Cardiac fibroblast (primary cell): ENCODE data around the gene CELF4.

Experiments
- DNase-seq, 2 donors: peaks; one replicate each; pipeline versions ENCODE4 v3.0.0 to v3.0.0-alpha.2; 2010; ENCODE audit warnings: low read depth in 2 of 2
- H3K4me3 ChIP-seq, 2 donors: replicated peaks in 1 of 2; 1 replicate in 1 of 2; 2 replicates in 1 of 2; pipeline ENCODE4 v1.5.1; 2011; ENCODE audit warnings: low read depth in 2 of 2, low read length in 2 of 2, mild to moderate bottlenecking in 2 of 2, moderate library complexity in 1 of 2
- TF ChIP-seq, protein P1 (sequence below): IDR thresholded peaks from one replicate; pipeline ENCODE4 v1.5.1; 2011; ENCODE audit warnings: low read depth, mild to moderate bottlenecking, low read length, inconsistent platforms

Gene CELF4

DNA sequence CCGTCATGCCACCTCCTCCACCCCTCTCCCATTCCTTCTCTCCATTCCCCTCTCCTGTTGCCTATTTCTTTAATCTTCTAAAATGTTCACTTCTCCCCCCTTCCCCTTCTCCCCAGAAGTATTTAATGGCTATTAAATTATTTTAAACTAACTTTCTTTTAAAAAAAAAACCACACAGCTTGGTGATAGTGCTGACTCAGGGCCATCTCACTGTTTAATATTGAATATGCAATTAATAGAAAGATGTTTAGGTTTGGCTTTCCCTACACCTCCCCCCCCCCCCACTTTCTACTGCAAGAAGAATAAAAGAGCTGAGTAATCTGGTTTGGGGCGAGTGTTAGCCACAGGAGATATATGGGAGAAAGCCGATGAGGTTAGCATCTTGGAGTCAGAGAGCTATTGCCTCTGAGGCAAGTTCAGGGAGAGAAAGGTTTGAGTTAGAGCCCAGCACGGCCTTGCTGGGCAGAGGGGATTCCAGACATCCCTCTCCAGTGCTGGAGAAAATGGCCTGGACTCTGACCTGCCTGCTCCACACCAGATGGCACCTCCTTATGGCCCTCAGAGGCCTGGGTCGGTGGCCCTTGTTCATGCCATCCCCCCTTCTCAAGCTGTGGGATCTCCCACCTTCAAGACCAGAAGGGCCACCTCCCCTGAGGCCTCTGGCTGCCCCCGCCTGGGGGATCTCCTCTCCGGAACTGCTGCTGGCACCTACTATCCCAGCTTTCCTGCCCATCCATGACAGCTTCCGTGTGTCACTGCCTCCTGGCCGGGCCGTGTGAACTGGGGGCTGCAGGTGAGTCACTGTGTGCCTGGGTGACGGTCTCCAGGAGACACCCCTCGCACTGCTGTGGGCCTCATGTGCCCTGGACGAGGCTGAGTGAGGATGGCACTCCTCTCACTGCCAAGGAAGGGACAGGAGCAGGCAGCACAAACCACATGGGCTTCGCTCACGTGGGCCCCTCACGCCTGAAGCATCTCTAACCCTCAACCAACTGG is 246.9 kb downstream of the CELF4 start:
- TF ChIP-seq, protein P1, sequence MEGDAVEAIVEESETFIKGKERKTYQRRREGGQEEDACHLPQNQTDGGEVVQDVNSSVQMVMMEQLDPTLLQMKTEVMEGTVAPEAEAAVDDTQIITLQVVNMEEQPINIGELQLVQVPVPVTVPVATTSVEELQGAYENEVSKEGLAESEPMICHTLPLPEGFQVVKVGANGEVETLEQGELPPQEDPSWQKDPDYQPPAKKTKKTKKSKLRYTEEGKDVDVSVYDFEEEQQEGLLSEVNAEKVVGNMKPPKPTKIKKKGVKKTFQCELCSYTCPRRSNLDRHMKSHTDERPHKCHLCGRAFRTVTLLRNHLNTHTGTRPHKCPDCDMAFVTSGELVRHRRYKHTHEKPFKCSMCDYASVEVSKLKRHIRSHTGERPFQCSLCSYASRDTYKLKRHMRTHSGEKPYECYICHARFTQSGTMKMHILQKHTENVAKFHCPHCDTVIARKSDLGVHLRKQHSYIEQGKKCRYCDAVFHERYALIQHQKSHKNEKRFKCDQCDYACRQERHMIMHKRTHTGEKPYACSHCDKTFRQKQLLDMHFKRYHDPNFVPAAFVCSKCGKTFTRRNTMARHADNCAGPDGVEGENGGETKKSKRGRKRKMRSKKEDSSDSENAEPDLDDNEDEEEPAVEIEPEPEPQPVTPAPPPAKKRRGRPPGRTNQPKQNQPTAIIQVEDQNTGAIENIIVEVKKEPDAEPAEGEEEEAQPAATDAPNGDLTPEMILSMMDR = no peak
- DNase-seq = no peak
- no peak overlapping the region for H3K4me3 ChIP-seq

DNA sequence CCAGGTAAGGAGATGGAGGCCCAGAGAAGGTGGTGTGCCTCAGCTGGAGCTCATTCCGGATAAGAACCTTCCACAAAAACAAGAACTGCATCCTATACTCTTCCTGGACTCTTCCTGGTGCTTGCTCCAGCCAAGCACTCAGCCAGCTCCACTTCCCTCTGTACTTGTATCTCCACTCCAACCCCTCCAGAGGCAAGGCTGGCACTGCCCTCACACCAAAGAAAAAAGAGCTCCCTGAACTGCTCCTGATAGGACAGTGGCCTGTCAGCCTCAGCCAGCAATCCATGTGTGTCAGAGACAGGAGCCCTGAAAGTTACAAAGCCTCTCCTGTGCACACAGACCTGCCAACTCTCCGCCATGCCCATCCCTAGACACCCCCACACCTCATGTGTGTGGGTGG is 248.1 kb downstream of the CELF4 start:
- TF ChIP-seq, protein P1 = no peak
- H3K4me3 ChIP-seq = no peak overlapping the region
- no peak for DNase-seq

DNA sequence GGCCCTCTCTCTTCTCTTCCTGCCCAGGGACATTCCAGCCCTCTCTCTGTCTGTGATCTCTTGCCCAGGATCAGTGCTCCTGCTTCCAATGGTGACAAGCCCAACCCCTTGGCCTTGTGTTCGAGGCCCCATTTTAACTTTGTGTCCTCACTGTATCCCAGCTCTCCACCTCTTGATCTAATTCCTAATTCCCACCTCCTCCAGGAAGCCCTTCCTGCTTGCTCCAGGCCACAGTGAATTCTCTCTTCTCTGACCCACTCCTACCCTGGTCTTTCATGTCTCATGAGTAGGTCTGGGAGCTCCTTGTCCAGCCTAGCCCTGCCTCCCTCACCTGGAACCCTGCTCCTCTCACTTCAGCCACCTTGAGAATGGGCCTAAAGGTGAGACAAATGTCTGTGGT is 249.1 kb downstream of the CELF4 start:
- TF ChIP-seq, protein P1 = no peak
- DNase-seq = no peak
- H3K4me3 ChIP-seq = no peak overlapping the region

DNA sequence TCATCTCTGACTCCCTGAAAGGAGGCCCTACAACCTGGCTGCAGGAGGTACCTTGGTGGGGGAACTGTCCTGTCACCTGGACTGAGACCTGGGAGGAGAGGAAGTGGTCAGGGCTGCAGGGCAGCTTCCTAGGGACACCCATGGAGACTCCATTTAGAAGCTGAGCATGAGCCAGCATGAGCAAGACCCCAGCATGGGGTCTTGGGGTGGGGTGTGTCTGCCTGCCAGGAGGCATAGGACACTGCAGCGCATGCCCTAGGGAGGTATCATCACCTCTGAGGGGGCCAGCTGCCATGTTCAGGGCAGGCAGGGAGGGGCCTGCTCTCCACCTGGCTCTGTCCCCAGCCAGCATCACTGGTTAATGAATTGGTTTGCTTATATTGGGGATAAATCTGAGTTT is 249.7 kb downstream of the CELF4 start:
- no peak overlapping the region for H3K4me3 ChIP-seq
- TF ChIP-seq, protein P1 = no peak
- DNase-seq = no peak

DNA sequence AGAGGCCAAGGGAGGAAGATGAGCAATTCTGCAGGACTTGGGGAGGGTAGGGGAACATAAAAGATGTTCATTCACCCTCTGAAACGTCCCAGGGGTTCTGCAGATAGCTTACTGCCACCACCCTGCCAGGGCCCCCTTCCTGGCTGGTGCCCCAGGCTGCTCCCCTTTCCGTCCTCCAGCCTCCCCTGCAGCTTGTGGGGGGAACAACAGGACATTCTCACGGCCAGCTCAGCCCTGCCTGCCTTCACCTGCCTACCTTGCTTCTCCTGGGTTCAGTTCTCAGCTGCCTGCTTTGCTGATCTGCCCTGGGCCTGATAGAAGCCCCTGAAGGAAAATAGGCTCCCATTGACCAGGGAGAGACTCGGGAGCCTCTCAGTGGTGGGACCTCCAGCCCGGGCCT is 251.1 kb downstream of the CELF4 start:
- no peak overlapping the region for H3K4me3 ChIP-seq
- TF ChIP-seq, protein P1 = no peak
- DNase-seq = no peak

DNA sequence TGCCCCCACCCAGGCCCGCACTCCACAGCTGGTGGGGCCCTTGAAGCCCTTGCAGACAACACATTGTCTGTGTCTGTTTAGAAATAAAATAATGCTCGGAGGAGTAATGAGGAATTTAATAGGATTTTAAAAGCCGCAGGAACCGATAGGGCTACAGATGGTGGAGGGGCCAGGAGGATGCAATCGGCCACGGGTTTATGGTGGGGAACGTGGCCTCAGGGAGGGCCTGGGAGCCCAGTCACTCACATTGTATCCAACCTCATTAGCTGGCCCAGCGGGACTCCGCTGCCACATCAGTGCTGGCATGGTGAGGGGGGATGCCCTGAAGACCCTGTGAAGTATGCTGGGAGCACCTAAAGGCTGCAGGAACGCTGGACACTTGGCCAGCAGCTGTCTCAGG is 252.0 kb downstream of the CELF4 start:
- no peak overlapping the region for H3K4me3 ChIP-seq
- TF ChIP-seq, protein P1 = no peak
- DNase-seq = no peak
